ENCODE measurements around the gene YJU2.
A peak's percentile ranks its signal among the peaks of the same experiment; 100 is the strongest.

YJU2 gene

DNA sequence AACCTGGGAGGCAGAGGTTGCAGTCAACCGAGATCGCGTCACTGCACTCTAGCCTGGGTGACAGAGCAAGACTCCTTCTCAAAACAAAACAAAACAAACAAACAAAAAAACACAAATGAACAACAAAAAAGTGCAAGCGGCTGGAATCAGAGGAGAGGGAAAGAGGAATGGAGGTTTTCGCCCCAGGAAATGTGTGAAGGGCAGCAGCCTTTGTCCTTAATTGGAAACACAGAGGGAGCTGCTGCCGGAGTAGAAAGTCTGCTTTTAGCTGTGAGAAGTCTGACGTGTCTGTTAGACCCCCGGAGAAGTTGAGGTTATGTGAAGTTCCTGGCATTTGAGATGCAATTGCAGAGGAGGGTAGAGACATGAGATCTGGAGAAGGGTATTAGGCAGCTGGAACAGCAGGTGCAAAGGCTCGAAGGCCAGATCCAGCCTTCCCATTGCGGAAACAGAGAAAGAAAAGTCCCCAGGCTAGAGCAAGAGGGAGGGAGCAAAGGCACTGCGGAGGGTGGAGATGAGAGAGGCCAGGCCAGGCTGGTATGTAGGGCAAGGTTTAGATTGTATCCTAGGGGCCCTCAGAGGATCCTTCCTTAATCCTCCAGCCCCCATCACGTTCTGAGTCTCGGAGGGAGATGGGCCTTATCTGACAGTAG is 54.8 kb downstream of the YJU2 start:
- no peak for DNase-seq

DNA sequence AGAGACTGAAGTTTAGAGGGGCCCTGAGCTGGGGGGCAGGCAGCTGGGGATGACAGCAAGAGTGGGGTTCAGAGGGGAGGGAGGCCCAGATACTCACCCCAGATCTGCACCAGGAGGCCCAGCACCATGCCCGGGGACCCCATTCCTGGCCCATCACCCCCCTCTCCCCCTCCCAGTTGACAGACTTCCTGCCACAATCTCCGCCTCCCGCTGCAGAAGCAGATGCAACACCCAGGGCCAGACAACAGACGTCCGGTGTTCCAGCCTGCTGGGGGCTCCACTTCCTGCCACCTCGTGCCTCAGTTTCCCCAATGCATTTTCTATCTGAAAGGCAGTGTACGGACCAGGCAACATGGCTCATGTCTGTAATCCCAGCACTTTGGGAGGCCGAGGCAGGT is 55.4 kb downstream of the YJU2 start, which contains the start of gene TMIGD2:
TMIGD2 (minus strand) TSS at position 147 of the 398 bp plus-strand sequence; CDS start at position 143, 4 bp downstream.
- no peak for DNase-seq

DNA sequence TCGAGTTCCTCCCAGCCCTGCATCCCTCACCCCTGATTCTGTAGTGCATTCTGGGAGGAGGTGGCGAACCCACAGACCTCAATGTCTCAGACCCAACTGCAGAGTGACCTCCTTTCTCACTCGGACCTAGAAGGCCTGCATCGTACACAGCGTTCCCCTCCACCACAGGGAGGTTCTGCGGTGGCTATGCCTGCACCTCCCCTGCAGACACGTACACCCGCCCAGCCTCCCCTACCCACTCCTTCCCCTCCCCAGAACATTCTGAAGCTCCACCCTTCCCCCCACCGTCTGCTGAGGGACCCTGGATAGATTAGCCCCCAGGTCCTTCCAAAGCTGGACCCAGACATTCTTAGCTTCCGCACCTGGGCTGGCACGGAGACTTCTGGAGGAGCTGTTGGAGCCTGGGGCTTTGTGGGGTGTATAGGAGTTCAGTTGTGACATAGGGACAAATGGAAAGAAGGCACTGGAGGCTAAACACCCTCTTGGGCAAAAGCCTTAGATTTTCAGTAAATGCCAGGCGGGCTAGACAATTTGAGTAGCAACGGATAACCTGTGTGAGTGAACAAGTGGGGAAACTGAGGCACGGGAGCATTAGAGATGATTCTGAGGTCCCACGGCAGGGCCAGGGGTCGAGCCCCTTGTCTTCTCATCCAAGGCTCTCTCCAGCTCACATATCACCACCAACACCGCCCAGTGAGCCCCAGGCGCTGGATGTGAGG is 57.1 kb downstream of the YJU2 start:
- DNase-seq = no peak

DNA sequence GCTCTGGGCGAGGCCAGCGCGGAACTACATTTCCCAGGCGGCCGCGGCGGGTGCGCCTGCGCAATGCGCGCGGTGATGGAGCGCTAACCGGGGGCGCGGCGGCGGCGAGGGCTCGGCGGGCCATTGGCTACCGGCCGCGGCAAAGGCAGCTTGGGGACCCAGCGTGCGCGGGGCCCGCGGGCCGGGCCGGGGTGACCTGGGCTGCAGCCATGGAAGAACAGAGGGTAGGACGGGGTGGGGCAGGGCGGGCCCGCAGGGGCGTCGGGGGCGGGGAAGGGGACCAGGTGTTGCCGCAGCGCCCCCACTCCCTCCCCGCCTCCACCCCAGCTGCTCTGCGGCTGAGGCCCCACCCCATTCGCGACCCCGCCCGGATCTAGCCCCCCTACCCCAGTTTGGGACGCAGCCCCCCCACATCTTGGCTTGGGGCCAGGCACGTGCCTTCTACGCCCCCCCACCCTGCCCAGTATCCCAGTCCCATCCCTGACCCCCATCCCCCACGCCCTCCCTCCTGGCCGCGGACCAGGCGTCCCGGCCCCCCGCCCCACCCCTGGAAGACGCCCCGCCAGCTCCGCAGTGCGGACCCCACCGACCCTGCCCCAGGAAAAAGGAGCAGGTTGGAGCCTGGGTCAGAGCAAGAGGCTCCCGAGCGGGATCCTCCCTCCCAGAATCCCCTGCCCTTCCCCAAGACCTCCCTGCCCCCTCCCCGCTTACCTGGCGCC is 57.8 kb downstream of the YJU2 start, which contains the start of gene FSD1:
FSD1 (plus strand) TSS at position 61 of the 719 bp plus-strand sequence; CDS start at position 210, 149 bp downstream.
- DNase-seq = peak; percentile 39

DNA sequence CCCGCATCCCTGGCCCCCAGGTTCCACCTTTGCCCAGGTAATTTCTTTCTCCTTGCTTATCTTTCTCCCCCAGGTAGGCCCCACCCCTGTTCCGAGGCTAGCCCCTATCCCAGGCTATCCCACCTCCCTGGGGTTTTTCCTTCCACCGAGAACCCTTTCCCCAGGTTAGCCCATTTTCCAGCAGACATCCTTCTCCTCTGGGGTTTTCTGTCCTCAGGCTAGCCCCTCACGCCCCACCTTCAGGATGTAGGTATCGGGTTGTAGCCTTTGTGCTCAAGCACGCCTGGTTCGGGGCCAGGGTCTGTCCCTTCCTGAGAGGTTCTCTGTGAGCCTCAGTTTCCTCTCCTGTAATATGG is 58.4 kb downstream of the YJU2 start:
- no peak for DNase-seq

DNA sequence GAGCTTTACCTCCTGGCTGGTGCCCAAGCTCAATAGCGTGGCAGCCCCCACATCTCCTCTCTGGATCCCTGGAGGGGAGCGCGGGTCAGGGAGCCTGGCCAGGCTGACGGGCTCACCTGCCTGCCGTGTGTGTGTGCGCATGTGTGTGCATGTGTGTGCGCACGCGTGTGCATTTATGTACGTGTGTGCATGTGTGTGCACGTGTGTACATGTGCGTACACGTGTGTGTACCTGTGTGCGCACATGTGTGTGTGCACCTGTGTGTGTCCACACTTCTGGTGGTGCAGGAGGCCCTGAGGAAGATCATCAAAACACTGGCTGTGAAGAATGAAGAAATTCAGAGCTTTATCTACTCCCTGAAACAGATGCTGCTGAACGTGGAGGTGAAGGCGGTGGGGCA is 58.8 kb downstream of the YJU2 start:
- no peak for DNase-seq

DNA sequence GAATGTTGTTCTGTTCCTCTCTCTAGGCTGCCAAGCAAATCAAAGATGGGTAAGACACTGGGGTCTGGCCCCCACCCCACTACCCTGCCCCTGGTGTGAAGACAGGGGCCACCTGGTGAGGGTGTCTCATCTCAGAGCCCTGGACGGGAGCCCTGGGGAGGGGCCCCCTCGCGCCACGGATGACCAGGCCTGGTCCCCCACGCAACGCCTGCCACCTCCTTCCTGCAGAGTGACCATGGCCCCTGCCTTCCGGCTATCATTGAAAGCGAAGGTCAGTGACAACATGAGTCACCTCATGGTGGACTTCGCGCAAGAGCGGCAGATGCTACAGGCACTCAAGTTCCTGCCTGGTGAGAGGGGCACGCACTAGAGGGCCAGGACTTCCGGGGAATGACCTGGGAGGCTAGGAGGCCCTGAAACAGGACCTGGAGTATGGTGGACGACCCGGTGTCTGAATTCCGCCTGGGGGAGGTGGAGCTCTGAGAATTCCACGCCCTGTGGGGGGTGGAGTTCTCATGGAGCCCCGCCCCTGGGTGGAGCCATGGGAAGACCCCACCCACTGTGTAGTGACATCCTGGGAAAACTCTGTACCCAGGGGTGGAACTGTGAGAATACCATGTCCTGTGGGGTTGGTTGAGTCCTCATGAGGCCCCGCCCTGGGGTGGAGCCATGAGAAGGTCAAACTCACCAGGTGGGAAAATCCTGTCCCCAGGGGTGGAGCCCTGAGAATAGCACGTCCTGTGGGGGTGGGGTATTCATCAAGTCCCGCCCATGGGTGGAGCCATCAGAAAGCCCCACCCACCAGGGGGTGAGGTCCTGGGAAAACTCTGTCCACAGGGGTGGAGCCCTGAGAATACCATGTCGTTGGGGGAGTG is 63.6 kb downstream of the YJU2 start:
- no peak for DNase-seq

DNA sequence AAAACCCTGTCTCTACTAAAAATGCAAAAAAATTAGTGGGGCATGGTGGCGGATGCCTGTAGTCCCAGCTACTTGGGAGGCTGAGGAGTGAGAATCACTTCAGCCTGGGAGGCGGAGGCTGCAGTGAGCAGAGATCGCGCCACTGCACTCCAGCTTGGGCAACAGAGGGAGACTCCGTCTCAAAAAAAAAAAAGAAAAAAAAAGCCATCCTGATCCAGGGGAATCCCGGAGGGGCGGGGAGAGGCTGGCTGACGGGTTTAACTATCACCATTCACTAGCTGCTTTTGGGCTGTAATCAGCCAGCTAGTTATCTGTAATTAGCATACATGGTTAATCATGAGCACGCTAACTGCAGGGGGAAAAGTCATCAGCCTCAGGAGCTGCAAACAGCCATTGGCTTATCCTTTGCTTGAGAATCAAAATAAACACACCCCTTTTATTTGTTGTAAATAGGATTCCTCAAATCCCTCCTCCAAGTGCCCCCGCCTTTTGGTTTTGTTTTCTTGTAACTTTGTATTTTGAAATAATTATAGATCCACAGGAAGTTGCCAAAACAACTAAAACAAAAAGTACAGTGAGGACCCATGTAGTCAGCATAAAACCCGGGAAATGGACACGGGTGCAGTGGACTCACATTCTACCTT is 67.1 kb downstream of the YJU2 start:
- no peak for DNase-seq

DNA sequence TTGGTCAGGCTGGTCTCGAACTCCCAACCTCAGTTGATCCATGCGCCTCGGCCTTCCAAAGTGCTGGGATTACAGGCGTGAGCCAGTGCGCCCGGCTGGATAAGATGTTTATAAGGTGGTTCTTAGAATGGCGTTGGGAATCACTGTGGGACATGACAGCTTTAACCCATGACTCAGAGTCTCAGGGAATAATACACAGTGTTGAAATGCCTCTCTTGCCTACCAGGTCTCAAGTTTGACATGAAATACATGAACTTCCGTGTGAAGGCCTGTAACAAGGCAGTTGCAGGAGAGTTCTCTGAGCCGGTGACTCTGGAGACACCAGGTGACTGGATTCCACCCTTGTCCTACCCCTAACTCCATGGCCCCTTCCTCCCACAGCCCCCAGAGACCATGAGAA is 70.1 kb downstream of the YJU2 start:
- DNase-seq = no peak

DNA sequence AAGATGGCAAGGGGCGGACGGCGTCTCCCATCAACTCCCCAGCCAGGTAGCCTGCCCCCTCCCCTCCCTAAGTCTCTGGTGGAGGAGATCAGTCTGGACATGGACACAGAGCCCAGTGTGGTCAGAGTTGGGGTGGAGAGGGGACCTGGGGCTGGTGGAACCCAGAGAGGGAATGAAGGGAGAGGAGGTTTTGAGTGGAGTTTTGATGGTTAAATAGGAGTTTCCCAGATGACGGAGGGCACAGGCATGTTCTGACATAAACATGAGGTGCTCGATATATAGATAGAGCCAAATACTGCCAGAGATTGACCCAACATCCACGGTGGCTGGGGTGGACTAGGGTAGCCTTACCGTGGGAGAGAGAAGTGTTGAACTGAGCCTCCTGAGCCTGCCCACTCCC is 71.6 kb downstream of the YJU2 start:
- no peak for DNase-seq

Data from NCI-H2227 treated with DMSO at 0.1 percent for 48 hours (cell line).